ENCODE data around the gene CKLF.

DNA sequence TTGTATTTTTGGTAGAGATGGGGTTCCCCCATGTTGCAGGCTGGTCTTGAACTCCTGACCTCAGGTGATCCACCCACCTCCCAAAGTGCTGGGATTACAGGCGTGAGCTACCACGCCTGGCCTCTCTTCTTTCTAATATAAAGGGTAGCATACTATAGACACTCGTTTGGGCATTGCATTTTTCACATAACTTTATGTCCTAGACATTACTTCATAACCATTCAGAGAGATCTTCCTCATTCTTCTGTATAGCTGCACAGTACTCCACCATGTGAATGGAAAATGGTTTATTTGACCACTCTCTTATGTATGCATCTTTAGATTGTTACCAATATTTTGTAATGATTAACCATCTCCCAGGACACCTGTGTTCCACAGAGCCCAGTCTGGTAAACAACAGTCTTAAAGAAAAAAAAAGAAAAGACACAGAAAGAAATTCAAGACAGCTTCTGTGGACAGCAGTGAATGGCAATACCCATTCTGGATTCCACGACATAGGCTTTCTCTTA is 44.6 kb upstream of the CKLF start:
- TF ChIP-seq POLR2A (IDR thresholded peaks at IDR 0.05; ENCODE audit: low read depth, low read length) = no peak
- TF ChIP-seq POLR2AphosphoS5 (IDR thresholded peaks at IDR 0.05; ENCODE audit: low read depth, low read length) = no peak
- TF ChIP-seq TAF1 (IDR thresholded peaks at IDR 0.05; ENCODE audit: low read depth, low read length) = no peak
- TF ChIP-seq SPI1 (IDR thresholded peaks at IDR 0.05; ENCODE audit: low read depth, low read length) = no peak
- TF ChIP-seq PAX5 (IDR thresholded peaks at IDR 0.05; ENCODE audit: insufficient read depth, low read length, severe bottlenecking) = no peak
- no peak for TF ChIP-seq POU2F2 (IDR thresholded peaks at IDR 0.05; ENCODE audit: low read depth, low read length)
